ENCODE data around the gene SNU13.
"Not testable (repeated sequence)": the region's sequence is repeated elsewhere in the genome, so short reads cannot be mapped to it uniquely, and the experiment has no call there.

The SNU13 gene

GRCh38 chr22:41690476-41690875 lies 1.8 kb upstream of the SNU13 start:
- TF ChIP-seq, protein P1, sequence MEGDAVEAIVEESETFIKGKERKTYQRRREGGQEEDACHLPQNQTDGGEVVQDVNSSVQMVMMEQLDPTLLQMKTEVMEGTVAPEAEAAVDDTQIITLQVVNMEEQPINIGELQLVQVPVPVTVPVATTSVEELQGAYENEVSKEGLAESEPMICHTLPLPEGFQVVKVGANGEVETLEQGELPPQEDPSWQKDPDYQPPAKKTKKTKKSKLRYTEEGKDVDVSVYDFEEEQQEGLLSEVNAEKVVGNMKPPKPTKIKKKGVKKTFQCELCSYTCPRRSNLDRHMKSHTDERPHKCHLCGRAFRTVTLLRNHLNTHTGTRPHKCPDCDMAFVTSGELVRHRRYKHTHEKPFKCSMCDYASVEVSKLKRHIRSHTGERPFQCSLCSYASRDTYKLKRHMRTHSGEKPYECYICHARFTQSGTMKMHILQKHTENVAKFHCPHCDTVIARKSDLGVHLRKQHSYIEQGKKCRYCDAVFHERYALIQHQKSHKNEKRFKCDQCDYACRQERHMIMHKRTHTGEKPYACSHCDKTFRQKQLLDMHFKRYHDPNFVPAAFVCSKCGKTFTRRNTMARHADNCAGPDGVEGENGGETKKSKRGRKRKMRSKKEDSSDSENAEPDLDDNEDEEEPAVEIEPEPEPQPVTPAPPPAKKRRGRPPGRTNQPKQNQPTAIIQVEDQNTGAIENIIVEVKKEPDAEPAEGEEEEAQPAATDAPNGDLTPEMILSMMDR (IDR thresholded peaks at IDR 0.05; ENCODE audit: extremely low read depth, missing control alignments): no peak
- no peak for DNase-seq (ENCODE audit: low spot score)

GRCh38 chr22:41687901-41688364 lies 734 bp downstream of the SNU13 start:
- TF ChIP-seq, protein P1 (IDR thresholded peaks at IDR 0.05; ENCODE audit: extremely low read depth, missing control alignments): no peak

GRCh38 chr22:41686890-41687289 lies 1.8 kb downstream of the SNU13 start:
- DNase-seq (ENCODE audit: low spot score): not testable (repeated sequence)

More at GRCh38 chr22:41687901-41688364, 734 bp downstream of the SNU13 start:
- no peak for DNase-seq (ENCODE audit: low spot score)

DNA sequence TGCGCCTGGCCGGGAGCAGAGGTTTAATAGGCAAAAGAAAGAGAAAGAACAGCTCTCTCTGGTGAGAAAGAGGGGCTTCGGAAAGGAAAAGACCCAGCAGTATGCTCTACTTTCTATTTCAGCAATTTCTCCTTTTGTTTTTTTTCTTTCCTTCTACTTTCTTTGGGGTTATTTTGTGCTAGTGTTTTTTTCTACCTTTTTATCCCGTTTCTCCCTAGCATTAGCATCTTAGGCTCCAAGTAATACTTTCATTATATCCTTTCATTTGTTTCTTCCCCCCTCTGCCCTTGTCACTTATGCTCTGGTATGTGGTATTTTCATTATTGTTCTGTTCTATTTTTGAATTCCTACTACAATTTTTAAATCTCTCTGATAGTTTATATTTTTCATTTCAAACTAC lies 4.5 kb downstream of the SNU13 start:
- TF ChIP-seq, protein P1 (IDR thresholded peaks at IDR 0.05; ENCODE audit: extremely low read depth, missing control alignments): no peak
- no peak for DNase-seq (ENCODE audit: low spot score)

- DNase-seq (ENCODE audit: low spot score): no peak
- TF ChIP-seq, protein P1 (IDR thresholded peaks at IDR 0.05; ENCODE audit: extremely low read depth, missing control alignments): no peak
These were observed 5.1 kb downstream of the SNU13 start for GRCh38 chr22:41683616-41684015.

DNA sequence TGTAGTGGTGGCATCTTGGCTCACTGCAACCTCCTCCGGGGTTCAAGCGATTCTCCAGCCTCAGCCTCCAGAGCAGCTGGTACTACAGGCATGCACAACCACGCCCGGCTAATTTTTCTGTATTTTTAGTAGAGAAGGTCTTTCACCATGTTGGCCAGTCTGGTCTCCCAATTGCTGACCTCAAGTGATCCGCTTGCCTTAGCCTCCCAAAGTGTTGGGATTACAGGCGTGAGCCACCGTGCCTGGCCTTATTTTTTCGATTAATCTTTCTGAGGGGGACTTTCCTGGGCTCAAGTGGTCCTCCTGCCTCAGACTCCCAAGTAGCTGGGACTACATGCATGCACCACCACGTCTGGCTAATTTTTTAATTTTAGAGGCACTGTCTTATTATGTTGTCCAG lies 5.6 kb downstream of the SNU13 start:
- TF ChIP-seq, protein P1 (IDR thresholded peaks at IDR 0.05; ENCODE audit: extremely low read depth, missing control alignments): no peak
- DNase-seq (ENCODE audit: low spot score): no peak

DNA sequence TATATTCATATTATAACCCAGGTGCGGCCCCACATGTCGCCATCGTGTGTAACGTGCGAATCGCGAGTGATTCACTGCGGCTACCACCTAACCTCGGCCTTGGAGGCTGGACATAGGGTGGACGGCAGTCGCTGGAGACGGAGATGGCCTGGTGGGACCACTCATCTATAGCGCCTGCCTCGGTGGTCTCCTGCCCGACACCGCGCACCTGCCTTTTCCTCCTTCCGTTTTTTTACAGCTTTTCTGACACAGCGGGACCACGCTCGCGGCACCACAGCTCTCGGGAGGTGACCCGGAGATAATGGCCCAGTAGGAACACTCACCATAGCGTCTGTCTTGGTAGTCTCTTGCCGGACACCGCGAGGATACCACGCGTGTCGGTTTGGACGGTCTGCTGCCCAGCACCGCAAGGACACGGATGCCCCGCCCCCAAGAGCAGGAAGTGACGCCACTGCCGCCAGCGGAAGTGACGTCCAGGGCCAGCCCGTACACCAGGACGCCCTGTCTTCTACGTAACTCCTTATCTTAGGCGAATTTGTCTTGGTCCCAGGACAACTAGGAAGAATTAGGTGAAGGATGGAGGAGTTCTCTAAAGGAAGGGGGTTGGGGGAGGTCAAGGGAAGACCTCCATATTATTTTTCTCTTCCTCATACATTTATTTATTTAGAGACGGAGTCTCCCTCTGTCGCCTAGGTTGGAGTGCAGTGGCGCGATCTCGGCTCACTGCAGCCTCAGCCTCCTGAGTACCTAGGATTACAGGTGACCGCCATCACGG lies 6.4 kb downstream of the SNU13 start:
- TF ChIP-seq, protein P1 (IDR thresholded peaks at IDR 0.05; ENCODE audit: extremely low read depth, missing control alignments): no peak
- DNase-seq (ENCODE audit: low spot score): peak; percentile 82

DNA sequence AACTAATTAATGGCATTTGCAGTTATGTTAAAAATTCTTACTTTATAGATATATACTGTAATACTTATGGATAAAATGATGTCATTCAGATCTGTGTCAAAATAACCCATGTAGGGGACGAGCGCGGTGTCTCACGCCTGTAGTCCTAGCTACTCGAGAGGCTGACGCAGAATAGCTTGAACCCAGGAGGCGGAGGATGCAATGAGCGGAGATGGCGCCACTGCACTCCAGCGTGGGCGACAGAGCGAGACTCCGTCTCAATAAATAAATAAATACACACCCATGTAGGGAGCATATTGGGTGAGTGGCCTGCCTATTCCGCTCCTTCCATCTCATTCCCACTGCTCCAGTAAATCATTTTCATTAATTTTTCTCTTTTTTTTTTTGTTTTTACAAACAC lies 7.1 kb downstream of the SNU13 start:
- TF ChIP-seq, protein P1 (IDR thresholded peaks at IDR 0.05; ENCODE audit: extremely low read depth, missing control alignments): no peak
- no peak for DNase-seq (ENCODE audit: low spot score)

Data from GM20000 (cell line).